Testis (tissue), 3 donors: ENCODE results near the gene SLC25A3. TPM values are rescaled to one million over a fixed set of nuclear protein-coding genes. Genes with fewer than 3 reads are reported as not detected.
"Not testable (repeated sequence)": the region's sequence is repeated elsewhere in the genome, so short reads cannot be mapped to it uniquely, and the experiment has no call there.

ENCODE experiments used
- DNase-seq: peaks from one replicate; pipeline ENCODE4 v3.0.0-alpha.2; 2019
- H3K27ac ChIP-seq, 2 donors: fragments of 200-600 bp; sonication (generic); one replicate each; pipeline ENCODE4 v1.5.1; 2019
- H3K27me3 ChIP-seq: fragments of 200-600 bp; sonication (generic); one replicate; pipeline ENCODE4 v1.5.1; 2019
- H3K36me3 ChIP-seq: fragments of 200-600 bp; sonication (generic); one replicate; pipeline ENCODE4 v1.5.1; 2017; ENCODE audit warnings: low read depth; ENCODE audit errors: missing control alignments
- H3K4me1 ChIP-seq: fragments of 200-600 bp; sonication (generic); one replicate; pipeline ENCODE4 v1.5.1; 2019
- H3K4me3 ChIP-seq, 2 donors: fragments of 200-600 bp; sonication (generic); one replicate each; pipeline ENCODE4 v1.5.1; 2017 to 2019
- H3K9me3 ChIP-seq: fragments of 200-600 bp; sonication (generic); one replicate; pipeline ENCODE4 v1.5.1; 2017
- CTCF ChIP-seq, 3 experiments: fragments of 450-650 bp in 2 of 3; fragments of 200-600 bp in 1 of 3; sonication (generic) in 1 of 3; IDR thresholded peaks; one replicate each; pipeline ENCODE4 v1.5.1; 2016 to 2019; ENCODE audit warnings: antibody characterized with exemption in 3 of 3, mild to moderate bottlenecking in 2 of 3, moderate library complexity in 1 of 3
- POLR2A ChIP-seq: fragments of 450-650 bp; IDR thresholded peaks from one replicate; pipeline ENCODE4 v1.6.1; 2017; ENCODE audit warnings: antibody characterized with exemption, mild to moderate bottlenecking, moderate library complexity
- WGBS, 2 donors: methylation state at CpG; one replicate each; pipeline ENCODE4 v1.1.5; 2018; 5-methylcytosine and 5-hydroxymethylcytosine counted together
- intact Hi-C: fragments of 100-400 bp; cut with DNase I; formaldehyde crosslinking; loops from one replicate; pipeline ENCODE4 v1.15.1; 2023; ENCODE audit warnings: low total_unique reads
- polyA plus RNA-seq: library from polyadenylated mRNA; stranded (reverse); fragments of 350-450 nt; fragmentation: Illumina TruSeq; extraction: RNeasy Lipid Tissue Mini Kit (QIAGEN cat#74804); gene quantifications from one replicate; pipeline ENCODE4 v1.2.3, GENCODE V29; 2014; ENCODE audit warnings: low read depth, low replicate concordance; ENCODE audit not compliant: insufficient read depth
- total RNA-seq, 2 donors: library from RNA; depleted of rRNA; stranded (reverse); fragments of >200 nt; gene quantifications; one replicate each; pipeline ENCODE4 v1.2.3, GENCODE V29; 2016

The SLC25A3 gene
- total and polyA plus RNA-seq, 3 donors from 2014 or later: 202 to 273 (median 251) TPM

- no peaks in the 10 kb centered on the region for H3K9me3 ChIP-seq
- no peak for DNase-seq
- H3K4me3 ChIP-seq: peak overlapping the region in 1 of 2 donors; percentile 99
- peaks cover 9% of the 10 kb centered on the region for H3K4me1 ChIP-seq
- intact Hi-C loops: no loop called here
- H3K27me3 ChIP-seq: no peaks in the 10 kb centered on the region
- peak overlapping the region; percentile 98 to 99 for H3K27ac ChIP-seq
- no peaks in the 10 kb centered on the region for H3K36me3 ChIP-seq
- TF ChIP-seq CTCF (IDR thresholded peaks at IDR 0.05) (no peak), POLR2A (no peak)
- WGBS, 2 donors: 56 to 66% methylated on average over 3 of the region's 3 CpGs
Observed at GRCh38 chr12:98595243-98595988, 1.9 kb downstream of the SLC25A3 start.

- H3K4me1 ChIP-seq, H3K27ac ChIP-seq, H3K27me3 ChIP-seq, intact Hi-C loops, DNase-seq, H3K36me3 ChIP-seq, H3K9me3 ChIP-seq, H3K4me3 ChIP-seq: not testable (repeated sequence)
- 83 to 85% methylated on average over 5 of the region's 5 CpGs for WGBS, 2 donors
Observed at GRCh38 chr12:98597313-98597712, 3.8 kb downstream of the SLC25A3 start.

GRCh38 chr12:98601924-98602323, 8.4 kb downstream of the SLC25A3 start:
- no peak overlapping the region for H3K4me3 ChIP-seq
- no peak for DNase-seq
- intact Hi-C loops: no loop called here
- 91% methylated on average over 8 of the region's 8 CpGs for WGBS, 2 donors
- no peaks in the 10 kb centered on the region for H3K27me3 ChIP-seq
- no peaks in the 10 kb centered on the region for H3K9me3 ChIP-seq
- no peaks in the 10 kb centered on the region for H3K36me3 ChIP-seq
- H3K27ac ChIP-seq: no peak overlapping the region
- H3K4me1 ChIP-seq: no peaks in the 10 kb centered on the region
- no peak for TF ChIP-seq POLR2A
- TF ChIP-seq CTCF (IDR thresholded peaks at IDR 0.05): no peak

GRCh38 chr12:98606359-98606988, 13.0 kb downstream of the SLC25A3 start:
- TF ChIP-seq CTCF (IDR thresholded peaks at IDR 0.05) (no peak), POLR2A (no peak)
- intact Hi-C loops: no loop called here
- DNase-seq: no peak
- no peaks in the 10 kb centered on the region for H3K4me1 ChIP-seq
- no peak overlapping the region for H3K27ac ChIP-seq
- no peaks in the 10 kb centered on the region for H3K9me3 ChIP-seq
- no peaks in the 10 kb centered on the region for H3K27me3 ChIP-seq
- WGBS, 2 donors: 74 to 76% methylated on average over 2 of the region's 2 CpGs
- no peak overlapping the region for H3K4me3 ChIP-seq
- H3K36me3 ChIP-seq: no peaks in the 10 kb centered on the region

GRCh38 chr12:98610596-98610995, 17.1 kb downstream of the SLC25A3 start:
- Histone ChIP-seq H3K4me3 (no peak overlapping the region), H3K27me3 (no peaks in the 10 kb centered on the region), H3K4me1 (no peaks in the 10 kb centered on the region), H3K36me3 (no peaks in the 10 kb centered on the region), H3K9me3 (no peaks in the 10 kb centered on the region), H3K27ac (no peak overlapping the region)
- TF ChIP-seq POLR2A: no peak
- TF ChIP-seq CTCF (IDR thresholded peaks at IDR 0.05): no peak
- DNase-seq: no peak
- intact Hi-C loops: no loop called here
- WGBS, 2 donors: 95 to 97% methylated on average over 2 of the region's 2 CpGs
